GM23338 (cell line): Measurements from ENCODE around the gene ABCF1. TPM values are rescaled to one million over a fixed set of nuclear protein-coding genes. Genes with fewer than 3 reads are reported as not detected.

Experiments
- ATAC-seq: fragments of 200-7000 bp; cut with Tn5 transposase; 3 replicates; pipeline ENCODE4 v1.9.1; 2020
- DNase-seq: peaks from one replicate; pipeline ENCODE4 v3.0.0-alpha.2; 2015; ENCODE audit warnings: low spot score
- H2AFZ ChIP-seq: fragments of 200-600 bp; sonication (generic); 2 replicates; pipeline ENCODE4 v1.8.0; 2016; ENCODE audit warnings: antibody characterized with exemption, mild to moderate bottlenecking, moderate library complexity
- H3F3A ChIP-seq: fragments of 200-600 bp; sonication (generic); replicated peaks from 2 replicates; pipeline ENCODE4 v1.8.0; 2017; ENCODE audit warnings: antibody characterized with exemption, mixed run types, low read depth
- H3K27ac ChIP-seq: fragments of 200-600 bp; sonication (generic); 2 replicates; pipeline ENCODE4 v1.6.1; 2016; ENCODE audit warnings: low read depth
- H3K27me3 ChIP-seq: fragments of 200-600 bp; sonication (generic); 2 replicates; pipeline ENCODE4 v1.8.0; 2016; ENCODE audit warnings: mild to moderate bottlenecking, mixed run types, moderate library complexity; ENCODE audit not compliant: insufficient read depth
- H3K36me3 ChIP-seq: fragments of 200-600 bp; sonication (generic); 2 replicates; pipeline ENCODE4 v1.8.0; 2016; ENCODE audit warnings: mild to moderate bottlenecking; ENCODE audit not compliant: insufficient read depth
- H3K4me1 ChIP-seq: fragments of 200-600 bp; sonication (generic); 2 replicates; pipeline ENCODE4 v1.8.0; 2016; ENCODE audit warnings: mild to moderate bottlenecking, moderate library complexity; ENCODE audit not compliant: insufficient read depth
- H3K4me2 ChIP-seq: fragments of 200-600 bp; sonication (generic); 2 replicates; pipeline ENCODE4 v1.7.1; 2017; ENCODE audit warnings: mixed run types
- H3K4me3 ChIP-seq: fragments of 200-600 bp; sonication (generic); 2 replicates; pipeline ENCODE4 v1.6.1; 2016; ENCODE audit warnings: mixed run types
- H3K79me2 ChIP-seq: fragments of 200-600 bp; sonication (generic); replicated peaks from 2 replicates; pipeline ENCODE4 v1.8.0; 2017; ENCODE audit warnings: mild to moderate bottlenecking; ENCODE audit not compliant: insufficient read depth
- H3K9me2 ChIP-seq: fragments of 200-600 bp; sonication (generic); 2 replicates; pipeline ENCODE4 v1.8.0; 2017; ENCODE audit not compliant: insufficient read depth
- H4K20me1 ChIP-seq: fragments of 200-600 bp; sonication (generic); replicated peaks from 2 replicates; pipeline ENCODE4 v1.8.0; 2017; ENCODE audit warnings: mild to moderate bottlenecking; ENCODE audit not compliant: insufficient read depth
- H3K27ac Mint-ChIP-seq: 2 replicates; pipeline ENCODE4 v1.8.0; 2020; ENCODE audit warnings: inconsistent platforms, mild to moderate bottlenecking, moderate library complexity, mixed read lengths
- H3K27me3 Mint-ChIP-seq: 3 replicates; pipeline ENCODE4 v1.8.0; 2022; ENCODE audit warnings: low read depth, mild to moderate bottlenecking, moderate library complexity, mixed read lengths, inconsistent platforms; ENCODE audit not compliant: insufficient read depth, poor library complexity
- H3K36me3 Mint-ChIP-seq: 3 replicates; pipeline ENCODE4 v1.8.0; 2021; ENCODE audit warnings: low read depth, mild to moderate bottlenecking, inconsistent platforms, moderate library complexity, mixed read lengths
- H3K4me1 Mint-ChIP-seq: 3 replicates; pipeline ENCODE4 v1.8.0; 2020; ENCODE audit warnings: mild to moderate bottlenecking, inconsistent platforms, mixed read lengths
- H3K4me3 Mint-ChIP-seq: 3 replicates; pipeline ENCODE4 v1.8.0; 2021; ENCODE audit warnings: moderate library complexity, mild to moderate bottlenecking, inconsistent platforms, mixed read lengths
- H3K9me3 Mint-ChIP-seq: 3 replicates; pipeline ENCODE4 v1.8.0; 2020; ENCODE audit warnings: moderate library complexity, mild to moderate bottlenecking, inconsistent platforms, mixed read lengths
- CREB1 ChIP-seq: fragments of 250-450 bp; sonication (Bioruptor Pico); IDR thresholded peaks from 2 replicates; pipeline ENCODE4 v1.5.0; 2020; ENCODE audit warnings: low read depth, mild to moderate bottlenecking, moderate library complexity
- EZH2 ChIP-seq: fragments of 200-600 bp; sonication (generic); IDR thresholded peaks from one replicate; pipeline ENCODE4 v1.8.0; 2017; ENCODE audit warnings: antibody characterized with exemption, mild to moderate bottlenecking, low read depth; ENCODE audit not compliant: unreplicated experiment
- EZH2phosphoT487 ChIP-seq: fragments of 200-600 bp; sonication (generic); IDR thresholded peaks from one replicate; pipeline ENCODE4 v1.8.1; 2018; ENCODE audit warnings: antibody characterized with exemption; ENCODE audit not compliant: unreplicated experiment
- JUNB ChIP-seq: IDR thresholded peaks from one replicate; pipeline ENCODE4 v1.6.1; 2016; ENCODE audit warnings: antibody characterized with exemption; ENCODE audit not compliant: unreplicated experiment
- NANOG ChIP-seq: IDR thresholded peaks from 2 replicates; pipeline ENCODE4 v1.6.1; 2016; ENCODE audit warnings: antibody characterized with exemption, borderline replicate concordance
- POLR2AphosphoS5 ChIP-seq: IDR thresholded peaks from 2 replicates; pipeline ENCODE4 v1.6.1; 2016; ENCODE audit warnings: antibody characterized with exemption, low read depth
- STAT1 ChIP-seq: IDR thresholded peaks from one replicate; pipeline ENCODE4 v1.6.1; 2016; ENCODE audit warnings: antibody characterized with exemption; ENCODE audit not compliant: unreplicated experiment
- ZNF114 ChIP-seq: fragments of 250-450 bp; sonication (Bioruptor Pico); IDR thresholded peaks from 2 replicates; pipeline ENCODE4 v1.5.0; 2020; ENCODE audit warnings: mild to moderate bottlenecking, moderate library complexity
- ZNF331 ChIP-seq: fragments of 250-450 bp; sonication (Bioruptor Pico); IDR thresholded peaks from 2 replicates; pipeline ENCODE4 v1.5.0; 2020; ENCODE audit warnings: low read depth, mild to moderate bottlenecking, moderate library complexity
- polyA plus RNA-seq: library from polyadenylated mRNA; unstranded; fragments of >200 nt; fragmentation: Nextera tagmentation; extraction: Ambion mirVana; gene quantifications from 2 replicates; pipeline ENCODE4 v1.2.1, GENCODE V29; 2016
- total RNA-seq: library from RNA; depleted of rRNA; stranded (reverse); fragments of >200 nt; shearing (Covaris generic); gene quantifications from 2 replicates; pipeline ENCODE4 v1.2.3, GENCODE V29; 2014
- TF ChIP-seq, protein P1 (sequence below): fragments of 250-450 bp; sonication (Bioruptor Pico); IDR thresholded peaks from 2 replicates; pipeline ENCODE4 v1.5.0; 2020; ENCODE audit warnings: mild to moderate bottlenecking, moderate library complexity
- TF ChIP-seq, protein P2 (sequence below): IDR thresholded peaks from 2 replicates; pipeline ENCODE4 v1.6.1; 2016; ENCODE audit warnings: antibody characterized with exemption
- TF ChIP-seq, protein P3 (sequence below), 2 experiments: fragments of 200-600 bp in 1 of 2; sonication (generic) in 1 of 2; conservative IDR thresholded peaks; 2 replicates each; pipeline versions ENCODE4 v1.5.1 to v1.6.1; 2016 to 2017; ENCODE audit warnings: antibody characterized with exemption in 2 of 2, low read depth in 2 of 2, mild to moderate bottlenecking in 2 of 2, moderate library complexity in 1 of 2
- TF ChIP-seq, protein P4 (sequence below): IDR thresholded peaks from one replicate; pipeline ENCODE4 v1.6.1; 2018; ENCODE audit warnings: antibody characterized with exemption; ENCODE audit not compliant: unreplicated experiment

The ABCF1 gene
- total and polyA plus RNA-seq, 2 experiments from 2014 or later, result 92.6 to 244 TPM

DNA sequence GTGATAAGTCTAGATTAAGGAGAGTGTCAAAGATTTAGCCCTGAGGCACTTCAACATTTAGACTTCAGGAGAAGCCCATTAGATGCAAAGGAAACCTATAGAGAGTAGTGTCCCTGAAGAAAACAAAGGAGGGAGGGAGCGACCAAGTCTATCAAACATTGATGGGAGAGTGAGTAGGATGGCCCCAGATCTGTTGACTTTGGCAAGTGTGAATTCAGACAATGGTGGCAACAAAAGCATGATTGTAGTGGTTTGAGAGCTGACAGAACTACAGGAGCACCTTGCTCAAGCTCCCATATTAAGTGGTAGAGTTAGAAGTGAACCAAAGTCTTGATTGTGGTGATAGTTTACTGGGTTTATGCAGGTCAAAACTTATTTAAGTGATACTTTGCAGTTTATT lies 979 bp upstream of the ABCF1 start:
- peaks cover 31% of the 10 kb centered on the region for H3K4me1 Mint-ChIP-seq

More for the DNA sequence above, 979 bp upstream of the ABCF1 start:
- no peak overlapping the region for H3K27ac ChIP-seq
- peak overlapping the region; percentile 98; the same call in 1 of the 2 replicates for H2AFZ ChIP-seq
- peaks cover 12% of the 10 kb centered on the region; the same call in 1 of the 2 replicates for H3F3A ChIP-seq
- H3K4me2 ChIP-seq, result peak overlapping the region; percentile 99
- H3K27ac Mint-ChIP-seq, result no peak overlapping the region
- ATAC-seq (no peak), DNase-seq (no peak)
- H3K27me3 ChIP-seq, result peaks cover 6% of the 10 kb centered on the region; the same call in 1 of the 2 replicates
- peaks cover 18% of the 10 kb centered on the region for H3K4me1 ChIP-seq
- no peaks in the 10 kb centered on the region for H3K9me2 ChIP-seq
- H4K20me1 ChIP-seq, result peaks cover 22% of the 10 kb centered on the region
- no peaks in the 10 kb centered on the region; the same call in 2 of the 3 replicates for H3K9me3 Mint-ChIP-seq
- H3K36me3 Mint-ChIP-seq, result peaks cover 14% of the 10 kb centered on the region
- TF ChIP-seq EZH2phosphoT487, result no peak
- TF ChIP-seq ZNF331 (CRISPR knock-in tag), result no peak
- TF ChIP-seq JUNB, result no peak
- TF ChIP-seq, protein P1, sequence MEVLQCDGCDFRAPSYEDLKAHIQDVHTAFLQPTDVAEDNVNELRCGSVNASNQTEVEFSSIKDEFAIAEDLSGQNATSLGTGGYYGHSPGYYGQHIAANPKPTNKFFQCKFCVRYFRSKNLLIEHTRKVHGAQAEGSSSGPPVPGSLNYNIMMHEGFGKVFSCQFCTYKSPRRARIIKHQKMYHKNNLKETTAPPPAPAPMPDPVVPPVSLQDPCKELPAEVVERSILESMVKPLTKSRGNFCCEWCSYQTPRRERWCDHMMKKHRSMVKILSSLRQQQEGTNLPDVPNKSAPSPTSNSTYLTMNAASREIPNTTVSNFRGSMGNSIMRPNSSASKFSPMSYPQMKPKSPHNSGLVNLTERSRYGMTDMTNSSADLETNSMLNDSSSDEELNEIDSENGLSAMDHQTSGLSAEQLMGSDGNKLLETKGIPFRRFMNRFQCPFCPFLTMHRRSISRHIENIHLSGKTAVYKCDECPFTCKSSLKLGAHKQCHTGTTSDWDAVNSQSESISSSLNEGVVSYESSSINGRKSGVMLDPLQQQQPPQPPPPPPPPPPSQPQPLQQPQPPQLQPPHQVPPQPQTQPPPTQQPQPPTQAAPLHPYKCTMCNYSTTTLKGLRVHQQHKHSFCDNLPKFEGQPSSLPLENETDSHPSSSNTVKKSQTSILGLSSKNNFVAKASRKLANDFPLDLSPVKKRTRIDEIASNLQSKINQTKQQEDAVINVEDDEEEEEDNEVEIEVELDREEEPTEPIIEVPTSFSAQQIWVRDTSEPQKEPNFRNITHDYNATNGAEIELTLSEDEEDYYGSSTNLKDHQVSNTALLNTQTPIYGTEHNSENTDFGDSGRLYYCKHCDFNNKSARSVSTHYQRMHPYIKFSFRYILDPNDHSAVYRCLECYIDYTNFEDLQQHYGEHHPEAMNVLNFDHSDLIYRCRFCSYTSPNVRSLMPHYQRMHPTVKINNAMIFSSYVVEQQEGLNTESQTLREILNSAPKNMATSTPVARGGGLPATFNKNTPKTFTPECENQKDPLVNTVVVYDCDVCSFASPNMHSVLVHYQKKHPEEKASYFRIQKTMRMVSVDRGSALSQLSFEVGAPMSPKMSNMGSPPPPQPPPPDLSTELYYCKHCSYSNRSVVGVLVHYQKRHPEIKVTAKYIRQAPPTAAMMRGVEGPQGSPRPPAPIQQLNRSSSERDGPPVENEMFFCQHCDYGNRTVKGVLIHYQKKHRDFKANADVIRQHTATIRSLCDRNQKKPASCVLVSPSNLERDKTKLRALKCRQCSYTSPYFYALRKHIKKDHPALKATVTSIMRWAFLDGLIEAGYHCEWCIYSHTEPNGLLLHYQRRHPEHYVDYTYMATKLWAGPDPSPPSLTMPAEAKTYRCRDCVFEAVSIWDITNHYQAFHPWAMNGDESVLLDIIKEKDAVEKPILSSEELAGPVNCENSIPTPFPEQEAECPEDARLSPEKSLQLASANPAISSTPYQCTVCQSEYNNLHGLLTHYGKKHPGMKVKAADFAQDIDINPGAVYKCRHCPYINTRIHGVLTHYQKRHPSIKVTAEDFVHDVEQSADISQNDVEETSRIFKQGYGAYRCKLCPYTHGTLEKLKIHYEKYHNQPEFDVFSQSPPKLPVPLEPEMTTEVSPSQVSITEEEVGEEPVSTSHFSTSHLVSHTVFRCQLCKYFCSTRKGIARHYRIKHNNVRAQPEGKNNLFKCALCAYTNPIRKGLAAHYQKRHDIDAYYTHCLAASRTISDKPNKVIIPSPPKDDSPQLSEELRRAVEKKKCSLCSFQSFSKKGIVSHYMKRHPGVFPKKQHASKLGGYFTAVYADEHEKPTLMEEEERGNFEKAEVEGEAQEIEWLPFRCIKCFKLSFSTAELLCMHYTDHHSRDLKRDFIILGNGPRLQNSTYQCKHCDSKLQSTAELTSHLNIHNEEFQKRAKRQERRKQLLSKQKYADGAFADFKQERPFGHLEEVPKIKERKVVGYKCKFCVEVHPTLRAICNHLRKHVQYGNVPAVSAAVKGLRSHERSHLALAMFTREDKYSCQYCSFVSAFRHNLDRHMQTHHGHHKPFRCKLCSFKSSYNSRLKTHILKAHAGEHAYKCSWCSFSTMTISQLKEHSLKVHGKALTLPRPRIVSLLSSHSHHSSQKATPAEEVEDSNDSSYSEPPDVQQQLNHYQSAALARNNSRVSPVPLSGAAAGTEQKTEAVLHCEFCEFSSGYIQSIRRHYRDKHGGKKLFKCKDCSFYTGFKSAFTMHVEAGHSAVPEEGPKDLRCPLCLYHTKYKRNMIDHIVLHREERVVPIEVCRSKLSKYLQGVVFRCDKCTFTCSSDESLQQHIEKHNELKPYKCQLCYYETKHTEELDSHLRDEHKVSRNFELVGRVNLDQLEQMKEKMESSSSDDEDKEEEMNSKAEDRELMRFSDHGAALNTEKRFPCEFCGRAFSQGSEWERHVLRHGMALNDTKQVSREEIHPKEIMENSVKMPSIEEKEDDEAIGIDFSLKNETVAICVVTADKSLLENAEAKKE, result no peak
- no peak for TF ChIP-seq STAT1
- no peak for TF ChIP-seq CREB1 (CRISPR knock-in tag)
- TF ChIP-seq, protein P2, sequence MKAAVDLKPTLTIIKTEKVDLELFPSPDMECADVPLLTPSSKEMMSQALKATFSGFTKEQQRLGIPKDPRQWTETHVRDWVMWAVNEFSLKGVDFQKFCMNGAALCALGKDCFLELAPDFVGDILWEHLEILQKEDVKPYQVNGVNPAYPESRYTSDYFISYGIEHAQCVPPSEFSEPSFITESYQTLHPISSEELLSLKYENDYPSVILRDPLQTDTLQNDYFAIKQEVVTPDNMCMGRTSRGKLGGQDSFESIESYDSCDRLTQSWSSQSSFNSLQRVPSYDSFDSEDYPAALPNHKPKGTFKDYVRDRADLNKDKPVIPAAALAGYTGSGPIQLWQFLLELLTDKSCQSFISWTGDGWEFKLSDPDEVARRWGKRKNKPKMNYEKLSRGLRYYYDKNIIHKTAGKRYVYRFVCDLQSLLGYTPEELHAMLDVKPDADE, result no peak
- TF ChIP-seq, protein P3, sequence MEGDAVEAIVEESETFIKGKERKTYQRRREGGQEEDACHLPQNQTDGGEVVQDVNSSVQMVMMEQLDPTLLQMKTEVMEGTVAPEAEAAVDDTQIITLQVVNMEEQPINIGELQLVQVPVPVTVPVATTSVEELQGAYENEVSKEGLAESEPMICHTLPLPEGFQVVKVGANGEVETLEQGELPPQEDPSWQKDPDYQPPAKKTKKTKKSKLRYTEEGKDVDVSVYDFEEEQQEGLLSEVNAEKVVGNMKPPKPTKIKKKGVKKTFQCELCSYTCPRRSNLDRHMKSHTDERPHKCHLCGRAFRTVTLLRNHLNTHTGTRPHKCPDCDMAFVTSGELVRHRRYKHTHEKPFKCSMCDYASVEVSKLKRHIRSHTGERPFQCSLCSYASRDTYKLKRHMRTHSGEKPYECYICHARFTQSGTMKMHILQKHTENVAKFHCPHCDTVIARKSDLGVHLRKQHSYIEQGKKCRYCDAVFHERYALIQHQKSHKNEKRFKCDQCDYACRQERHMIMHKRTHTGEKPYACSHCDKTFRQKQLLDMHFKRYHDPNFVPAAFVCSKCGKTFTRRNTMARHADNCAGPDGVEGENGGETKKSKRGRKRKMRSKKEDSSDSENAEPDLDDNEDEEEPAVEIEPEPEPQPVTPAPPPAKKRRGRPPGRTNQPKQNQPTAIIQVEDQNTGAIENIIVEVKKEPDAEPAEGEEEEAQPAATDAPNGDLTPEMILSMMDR (conservative IDR thresholded peaks at IDR 0.05; ENCODE audit: low read depth in 2 of 2), result no peak
- TF ChIP-seq, protein P4, sequence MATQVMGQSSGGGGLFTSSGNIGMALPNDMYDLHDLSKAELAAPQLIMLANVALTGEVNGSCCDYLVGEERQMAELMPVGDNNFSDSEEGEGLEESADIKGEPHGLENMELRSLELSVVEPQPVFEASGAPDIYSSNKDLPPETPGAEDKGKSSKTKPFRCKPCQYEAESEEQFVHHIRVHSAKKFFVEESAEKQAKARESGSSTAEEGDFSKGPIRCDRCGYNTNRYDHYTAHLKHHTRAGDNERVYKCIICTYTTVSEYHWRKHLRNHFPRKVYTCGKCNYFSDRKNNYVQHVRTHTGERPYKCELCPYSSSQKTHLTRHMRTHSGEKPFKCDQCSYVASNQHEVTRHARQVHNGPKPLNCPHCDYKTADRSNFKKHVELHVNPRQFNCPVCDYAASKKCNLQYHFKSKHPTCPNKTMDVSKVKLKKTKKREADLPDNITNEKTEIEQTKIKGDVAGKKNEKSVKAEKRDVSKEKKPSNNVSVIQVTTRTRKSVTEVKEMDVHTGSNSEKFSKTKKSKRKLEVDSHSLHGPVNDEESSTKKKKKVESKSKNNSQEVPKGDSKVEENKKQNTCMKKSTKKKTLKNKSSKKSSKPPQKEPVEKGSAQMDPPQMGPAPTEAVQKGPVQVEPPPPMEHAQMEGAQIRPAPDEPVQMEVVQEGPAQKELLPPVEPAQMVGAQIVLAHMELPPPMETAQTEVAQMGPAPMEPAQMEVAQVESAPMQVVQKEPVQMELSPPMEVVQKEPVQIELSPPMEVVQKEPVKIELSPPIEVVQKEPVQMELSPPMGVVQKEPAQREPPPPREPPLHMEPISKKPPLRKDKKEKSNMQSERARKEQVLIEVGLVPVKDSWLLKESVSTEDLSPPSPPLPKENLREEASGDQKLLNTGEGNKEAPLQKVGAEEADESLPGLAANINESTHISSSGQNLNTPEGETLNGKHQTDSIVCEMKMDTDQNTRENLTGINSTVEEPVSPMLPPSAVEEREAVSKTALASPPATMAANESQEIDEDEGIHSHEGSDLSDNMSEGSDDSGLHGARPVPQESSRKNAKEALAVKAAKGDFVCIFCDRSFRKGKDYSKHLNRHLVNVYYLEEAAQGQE, result no peak
- no peak for TF ChIP-seq EZH2
- TF ChIP-seq POLR2AphosphoS5, result no peak
- TF ChIP-seq NANOG, result no peak
- TF ChIP-seq ZNF114 (CRISPR knock-in tag), result no peak
- peak overlapping the region; percentile 95 for H3K4me3 ChIP-seq
- H3K79me2 ChIP-seq, result peaks cover 37% of the 10 kb centered on the region
- 0 out of 2 replicates have a peak, but pooled peaks cover 3% of the 10 kb centered on the region for H3K36me3 ChIP-seq
- H3K4me3 Mint-ChIP-seq, result peak overlapping the region; percentile 96
- H3K27me3 Mint-ChIP-seq, result peaks cover 13% of the 10 kb centered on the region
